HG02870 (cell line): ENCODE data around the gene CORIN.
A peak's percentile ranks its signal among the peaks of the same experiment; 100 is the strongest.

Source experiments
- ATAC-seq: cut with Tn5 transposase; IDR thresholded peaks from one replicate; pipeline ENCODE4 v1.9.1; 2021; ENCODE audit warnings: mild to moderate bottlenecking, moderate library complexity; ENCODE audit not compliant: unreplicated experiment

The CORIN gene, protein sequence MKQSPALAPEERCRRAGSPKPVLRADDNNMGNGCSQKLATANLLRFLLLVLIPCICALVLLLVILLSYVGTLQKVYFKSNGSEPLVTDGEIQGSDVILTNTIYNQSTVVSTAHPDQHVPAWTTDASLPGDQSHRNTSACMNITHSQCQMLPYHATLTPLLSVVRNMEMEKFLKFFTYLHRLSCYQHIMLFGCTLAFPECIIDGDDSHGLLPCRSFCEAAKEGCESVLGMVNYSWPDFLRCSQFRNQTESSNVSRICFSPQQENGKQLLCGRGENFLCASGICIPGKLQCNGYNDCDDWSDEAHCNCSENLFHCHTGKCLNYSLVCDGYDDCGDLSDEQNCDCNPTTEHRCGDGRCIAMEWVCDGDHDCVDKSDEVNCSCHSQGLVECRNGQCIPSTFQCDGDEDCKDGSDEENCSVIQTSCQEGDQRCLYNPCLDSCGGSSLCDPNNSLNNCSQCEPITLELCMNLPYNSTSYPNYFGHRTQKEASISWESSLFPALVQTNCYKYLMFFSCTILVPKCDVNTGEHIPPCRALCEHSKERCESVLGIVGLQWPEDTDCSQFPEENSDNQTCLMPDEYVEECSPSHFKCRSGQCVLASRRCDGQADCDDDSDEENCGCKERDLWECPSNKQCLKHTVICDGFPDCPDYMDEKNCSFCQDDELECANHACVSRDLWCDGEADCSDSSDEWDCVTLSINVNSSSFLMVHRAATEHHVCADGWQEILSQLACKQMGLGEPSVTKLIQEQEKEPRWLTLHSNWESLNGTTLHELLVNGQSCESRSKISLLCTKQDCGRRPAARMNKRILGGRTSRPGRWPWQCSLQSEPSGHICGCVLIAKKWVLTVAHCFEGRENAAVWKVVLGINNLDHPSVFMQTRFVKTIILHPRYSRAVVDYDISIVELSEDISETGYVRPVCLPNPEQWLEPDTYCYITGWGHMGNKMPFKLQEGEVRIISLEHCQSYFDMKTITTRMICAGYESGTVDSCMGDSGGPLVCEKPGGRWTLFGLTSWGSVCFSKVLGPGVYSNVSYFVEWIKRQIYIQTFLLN

DNA sequence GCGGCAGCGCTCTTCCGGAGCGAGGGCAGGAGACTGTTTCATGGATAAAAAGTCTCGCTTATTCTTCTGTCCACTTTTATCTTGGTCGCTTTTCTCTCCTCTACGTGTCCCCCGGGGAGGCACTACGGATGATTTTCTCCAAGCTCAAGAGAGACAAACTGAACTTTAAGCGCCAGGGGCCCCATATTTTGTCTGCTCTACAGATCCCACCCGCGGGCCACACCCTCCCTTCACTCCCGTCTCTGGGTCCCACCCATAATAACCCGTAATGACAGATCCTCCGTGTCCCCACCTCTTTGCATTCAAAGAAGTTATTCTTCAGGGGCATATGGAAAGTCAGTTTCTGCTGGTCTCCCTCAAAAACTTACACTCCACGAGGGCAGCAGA lies at the start of gene CORIN:
CORIN (minus strand) TSS at position 160 of the 387 bp plus-strand sequence; CDS start at position 42, 118 bp downstream.
- no peak for ATAC-seq

- ATAC-seq: no peak
Observed at GRCh38 chr4:47882228-47882627, 44.4 kb upstream of the CORIN start.

GRCh38 chr4:47879458-47879857 lies 41.6 kb upstream of the CORIN start:
- no peak for ATAC-seq

DNA sequence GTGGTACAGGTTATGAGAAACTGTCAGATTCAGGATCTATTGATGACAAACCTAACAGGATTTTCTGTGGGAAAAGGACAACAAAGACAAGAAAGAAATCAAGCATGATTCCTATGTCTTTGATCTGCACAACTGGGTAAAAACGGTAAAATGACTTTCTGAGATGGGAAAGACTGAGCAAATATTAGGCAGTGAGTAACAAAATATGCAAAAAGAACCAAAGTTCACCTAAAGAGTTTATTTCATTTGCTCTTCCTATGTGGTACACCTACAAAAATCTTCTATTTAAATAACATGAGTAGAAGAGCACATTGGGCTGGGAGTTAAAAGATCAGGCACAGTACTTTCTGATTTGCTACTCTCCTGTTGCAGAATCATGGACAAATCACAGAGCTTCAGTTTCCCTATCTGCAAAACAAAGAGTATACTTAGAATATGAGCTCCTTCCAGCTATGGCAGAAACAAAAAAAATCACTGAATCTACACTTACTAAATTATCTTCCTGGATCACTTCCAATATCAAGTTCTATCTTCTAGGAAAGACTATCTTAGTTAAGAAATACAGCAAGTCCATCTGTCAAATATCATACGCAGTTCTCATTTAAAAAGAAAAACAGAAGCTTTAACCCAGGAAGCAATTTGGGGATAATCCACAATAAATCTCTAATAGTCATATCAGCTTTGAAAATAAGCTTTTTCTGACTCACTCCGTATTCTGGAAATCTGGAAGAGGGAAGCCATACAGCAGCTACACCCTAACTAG lies 39.1 kb upstream of the CORIN start:
- no peak for ATAC-seq

DNA sequence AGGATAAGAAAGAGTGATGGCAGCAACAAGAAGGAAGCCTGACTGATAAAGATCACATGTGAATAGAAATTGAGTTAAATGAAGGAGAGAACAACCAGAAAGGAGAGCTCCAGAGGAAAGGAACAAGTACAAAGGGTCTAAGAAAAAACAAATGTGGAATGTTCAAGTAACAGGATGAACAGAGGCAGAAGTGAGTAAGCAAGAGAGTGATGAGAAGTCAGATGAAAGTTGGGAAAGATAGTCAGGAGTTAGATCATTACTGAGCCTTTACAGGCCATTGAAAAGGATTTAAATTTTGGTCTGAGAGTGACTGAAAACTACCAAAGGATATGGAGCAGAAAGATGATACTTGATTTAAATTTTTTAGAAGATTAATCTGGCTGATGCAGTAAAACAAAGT lies 38.4 kb upstream of the CORIN start:
- ATAC-seq: no peak

DNA sequence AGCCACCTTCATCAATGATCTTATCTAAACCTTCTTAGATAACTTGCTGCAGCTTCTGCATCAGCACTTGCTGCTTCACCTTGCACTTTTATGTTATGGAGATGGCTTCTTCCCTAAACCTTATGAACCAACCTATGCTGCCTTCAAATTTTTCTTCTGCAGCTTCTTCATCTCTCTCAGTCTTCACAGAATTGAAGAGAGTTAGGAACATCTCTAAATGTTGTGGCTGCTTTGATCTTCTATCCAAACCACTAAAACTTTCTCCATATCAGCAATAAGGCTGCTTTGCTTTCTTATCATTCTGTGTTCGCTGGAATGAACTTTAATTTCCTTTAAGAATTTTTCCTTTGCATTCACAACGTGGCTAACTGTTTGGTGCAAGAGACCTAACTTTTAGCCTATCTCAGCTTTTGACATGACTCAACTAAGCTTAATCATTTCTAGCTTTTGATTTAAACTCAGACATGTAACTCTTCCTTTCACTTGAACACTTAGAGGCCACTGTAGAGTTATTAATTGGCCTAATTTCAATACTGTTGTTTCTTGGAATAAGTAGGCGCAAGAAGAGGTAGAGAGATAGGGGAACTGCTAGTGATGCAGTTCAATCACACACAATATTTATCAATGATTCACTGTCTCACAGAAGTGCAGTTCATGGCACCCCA lies 36.1 kb upstream of the CORIN start:
- no peak for ATAC-seq

- no peak for ATAC-seq
Observed at GRCh38 chr4:47863486-47863885, 25.6 kb upstream of the CORIN start.

GRCh38 chr4:47862297-47862696 lies 24.4 kb upstream of the CORIN start:
- ATAC-seq: no peak

- ATAC-seq: no peak
Observed at GRCh38 chr4:47860305-47860704, 22.4 kb upstream of the CORIN start.

DNA sequence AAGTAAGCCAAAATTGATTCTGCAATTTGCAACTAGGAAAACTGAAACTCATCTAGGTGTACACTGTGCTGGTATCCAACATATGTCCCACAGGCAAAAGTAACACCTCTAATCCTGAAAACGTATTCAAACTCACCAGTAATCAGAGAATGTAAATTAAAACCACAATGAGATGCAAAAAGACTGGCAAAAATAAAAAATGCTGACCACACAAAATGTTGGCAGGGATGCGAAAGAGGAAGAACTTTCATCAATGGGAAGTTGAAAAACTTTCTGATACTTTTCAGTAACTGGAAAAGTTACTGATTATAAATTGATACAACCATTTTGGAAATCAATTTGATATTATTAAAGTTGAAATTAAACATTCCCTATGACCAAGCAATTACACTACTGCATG lies 20.1 kb upstream of the CORIN start:
- no peak for ATAC-seq

DNA sequence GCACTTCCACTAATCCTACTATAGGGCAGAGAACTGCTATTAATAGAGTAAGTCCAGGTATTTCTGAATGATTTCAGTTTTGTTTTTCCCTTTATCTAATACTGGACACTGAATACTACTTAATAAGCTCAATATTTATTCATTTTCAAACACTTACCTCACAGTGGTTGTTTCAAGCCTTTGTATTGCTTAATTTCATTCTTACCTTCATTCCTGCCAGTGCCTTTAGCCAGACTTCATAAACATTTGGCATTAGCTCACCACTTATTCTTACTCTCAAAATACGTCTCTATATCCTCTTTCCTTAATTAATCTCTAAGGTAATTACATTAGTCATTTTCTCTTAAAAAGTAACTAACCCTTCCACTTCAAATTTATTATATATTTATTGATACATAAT lies 18.8 kb upstream of the CORIN start:
- no peak for ATAC-seq

- no peak for ATAC-seq
Observed at GRCh38 chr4:47855350-47855749, 17.5 kb upstream of the CORIN start.

DNA sequence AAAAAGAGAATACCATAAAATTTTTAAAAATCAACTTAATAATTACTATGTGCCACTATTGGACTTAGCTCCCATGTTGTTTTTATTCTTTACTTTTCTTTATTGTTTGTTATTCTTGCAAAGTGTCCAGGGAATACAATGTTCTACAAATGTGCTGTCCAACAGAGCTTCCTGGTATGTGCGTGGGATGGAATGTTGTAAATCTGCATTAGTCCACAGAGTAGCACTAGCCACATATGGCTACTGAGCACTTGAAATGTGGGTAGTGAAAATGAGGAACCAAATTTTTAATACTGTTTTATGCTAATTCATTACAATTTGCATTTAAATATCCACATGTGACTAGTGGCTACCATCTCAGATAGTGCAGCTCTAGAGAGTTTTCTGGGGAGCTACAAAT lies 14.3 kb upstream of the CORIN start:
- no peak for ATAC-seq

DNA sequence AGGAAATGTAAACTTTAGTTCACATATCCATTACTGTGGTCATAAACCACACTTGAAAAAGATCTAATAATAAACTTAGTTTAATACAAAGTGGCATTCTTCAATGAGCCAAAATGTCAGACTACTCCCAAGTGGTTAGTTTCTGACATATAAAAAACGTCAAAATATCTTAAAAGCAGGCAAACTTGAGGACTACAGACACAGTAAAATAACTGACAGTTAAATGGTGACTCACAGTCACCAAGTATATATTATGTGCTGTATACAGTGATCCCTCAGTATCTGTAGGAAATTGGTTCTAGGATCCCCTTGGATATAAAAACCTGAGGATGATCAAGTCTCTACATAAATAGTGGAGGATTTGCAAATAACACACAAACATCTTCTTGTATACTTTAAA lies 11.6 kb upstream of the CORIN start:
- ATAC-seq: no peak

DNA sequence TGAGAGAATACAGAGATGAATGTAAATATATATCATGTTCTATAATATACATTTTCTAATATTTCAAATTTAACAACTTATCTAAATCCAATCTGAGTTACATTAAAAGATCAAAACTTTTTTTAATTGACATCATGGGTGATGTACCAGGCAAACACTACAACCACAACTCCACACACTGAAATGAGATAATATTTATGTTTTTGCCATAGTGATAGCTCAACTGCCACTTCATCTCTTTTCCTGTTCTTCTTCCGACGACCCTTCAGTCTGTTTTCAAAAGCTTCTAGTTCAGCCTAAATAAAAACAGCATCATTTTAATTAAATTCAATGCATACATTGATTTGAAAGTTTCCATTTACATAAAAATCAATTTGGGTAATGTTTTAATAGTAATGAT lies 10.2 kb upstream of the CORIN start:
- no peak for ATAC-seq

DNA sequence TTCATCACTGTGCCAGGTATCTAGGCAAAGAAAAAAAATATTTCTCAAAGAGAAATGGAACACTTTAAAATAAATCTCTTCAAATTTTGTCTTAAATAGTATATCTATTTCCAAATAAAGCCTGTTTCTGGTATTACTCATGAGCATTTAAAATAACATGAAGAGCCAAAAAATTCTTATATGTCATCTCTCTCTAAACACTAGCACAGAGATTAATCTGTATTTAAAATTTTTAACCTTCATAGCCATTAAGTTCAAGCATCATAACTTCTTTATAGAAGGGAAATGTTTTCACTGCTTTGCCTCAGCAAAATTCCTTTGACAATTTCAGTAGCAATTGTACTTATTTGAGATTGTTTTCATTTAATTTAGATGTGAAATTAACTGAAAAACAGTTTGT lies 5.1 kb upstream of the CORIN start:
- no peak for ATAC-seq

GRCh38 chr4:47840291-47840690 lies 2.4 kb upstream of the CORIN start:
- no peak for ATAC-seq

- peak; percentile 67 for ATAC-seq
Observed at GRCh38 chr4:47839259-47839658, 1.4 kb upstream of the CORIN start.

GRCh38 chr4:47838445-47838844 lies 578 bp upstream of the CORIN start:
- no peak for ATAC-seq

DNA sequence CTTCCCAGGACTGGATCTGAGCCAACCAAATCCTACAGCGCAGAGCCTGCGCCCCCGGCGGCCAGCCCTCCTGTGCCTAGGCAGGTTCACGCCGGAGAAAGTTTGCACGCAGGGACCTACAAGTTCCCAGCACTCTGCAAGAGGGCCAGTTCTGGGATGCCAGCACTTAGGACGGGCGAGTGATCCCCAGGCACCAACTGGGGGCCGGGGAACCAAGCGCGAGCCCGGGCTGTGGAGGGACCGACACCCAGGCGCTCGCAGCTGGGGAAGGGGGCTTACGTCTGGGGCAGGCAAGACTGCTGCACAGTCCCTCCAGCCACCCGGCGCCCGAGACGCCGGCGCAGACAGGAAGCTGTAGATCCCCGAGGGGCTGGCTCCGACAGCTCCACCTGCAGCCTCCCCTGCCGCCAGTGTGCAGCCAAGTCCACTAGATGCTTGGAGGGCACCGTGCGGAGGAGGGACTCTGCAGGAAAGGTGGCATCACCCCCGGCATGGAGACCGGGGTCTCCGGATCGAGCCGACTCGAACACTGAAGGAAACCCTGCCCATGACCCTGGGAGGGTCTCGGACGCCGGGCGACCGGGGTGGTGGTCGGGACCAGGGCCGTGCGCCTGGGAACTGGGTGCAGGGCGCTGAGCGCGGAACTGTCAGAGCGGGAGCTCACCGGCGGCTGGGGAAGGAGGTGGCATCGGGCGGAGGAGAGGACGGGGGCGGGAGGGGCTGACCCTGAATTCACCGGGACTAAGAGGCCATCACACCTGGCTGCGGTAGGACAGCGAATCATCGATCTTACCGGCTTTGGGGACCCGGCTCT lies 566 bp downstream of the CORIN start:
- ATAC-seq: peak; percentile 36
